ENCODE results near the gene PPFIA1. TPM values are rescaled to one million over a fixed set of nuclear protein-coding genes. Genes with fewer than 3 reads are reported as not detected.

The PPFIA1 gene
- 30.4 TPM for polyA plus RNA-seq (2013, experiment 1 of 2; ENCODE audit: insufficient read length)
- 27.7 TPM for polyA plus RNA-seq (2013, experiment 2 of 2; ENCODE audit: insufficient read length)

- peak; percentile 94 for DNase-seq
Measured at GRCh38 chr11:70270104-70270876, at the start of gene PPFIA1. PPFIA1 (plus strand) TSS chr11:70270690; CDS start chr11:70272173, 1,483 bp downstream.

- no peak for DNase-seq
Measured at GRCh38 chr11:70220920-70221319, 49.6 kb upstream of the PPFIA1 start.

- DNase-seq = no peak
Measured at GRCh38 chr11:70225681-70226177, 44.8 kb upstream of the PPFIA1 start.

- no peak for DNase-seq
Measured at GRCh38 chr11:70226183-70226582, 44.3 kb upstream of the PPFIA1 start.

- DNase-seq = no peak
Measured at GRCh38 chr11:70226967-70227366, 43.5 kb upstream of the PPFIA1 start.

GRCh38 chr11:70229737-70230136 is 40.8 kb upstream of the PPFIA1 start:
- no peak for DNase-seq

GRCh38 chr11:70230151-70230839 is 40.2 kb upstream of the PPFIA1 start:
- no peak for DNase-seq

- DNase-seq = no peak
Measured at GRCh38 chr11:70230840-70231710, 39.4 kb upstream of the PPFIA1 start.

GRCh38 chr11:70233034-70233433 is 37.5 kb upstream of the PPFIA1 start:
- DNase-seq = no peak

- peak; percentile 50 for DNase-seq
Measured at GRCh38 chr11:70233511-70233934, 37.0 kb upstream of the PPFIA1 start.

GRCh38 chr11:70233962-70234361 is 36.5 kb upstream of the PPFIA1 start:
- DNase-seq = no peak

- no peak for DNase-seq
Measured at GRCh38 chr11:70240337-70240736, 30.2 kb upstream of the PPFIA1 start.

GRCh38 chr11:70241709-70242108 is 28.8 kb upstream of the PPFIA1 start:
- no peak for DNase-seq

GRCh38 chr11:70242885-70243284 is 27.6 kb upstream of the PPFIA1 start:
- DNase-seq = no peak

- no peak for DNase-seq
Measured at GRCh38 chr11:70243912-70244652, 26.4 kb upstream of the PPFIA1 start.

- DNase-seq = peak; percentile 60
Measured at GRCh38 chr11:70244698-70245097, 25.8 kb upstream of the PPFIA1 start.

- DNase-seq = no peak
Measured at GRCh38 chr11:70246196-70246595, 24.3 kb upstream of the PPFIA1 start.

GRCh38 chr11:70247042-70247709 is 23.3 kb upstream of the PPFIA1 start:
- no peak for DNase-seq

- no peak for DNase-seq
Measured at GRCh38 chr11:70247710-70248072, 22.8 kb upstream of the PPFIA1 start.

GRCh38 chr11:70250876-70251658 is 19.4 kb upstream of the PPFIA1 start:
- DNase-seq = no peak
